Liver (tissue), 9 donors: ENCODE data around the gene RBM48. TPM values are rescaled to one million over a fixed set of nuclear protein-coding genes. Genes with fewer than 3 reads are reported as not detected.
"Not testable (repeated sequence)": the region's sequence is repeated elsewhere in the genome, so short reads cannot be mapped to it uniquely, and the experiment has no call there.

Experiments
- DNase-seq: peaks from one replicate; pipeline ENCODE4 v3.0.0-alpha.2; 2017; ENCODE audit warnings: low spot score
- H3K27ac ChIP-seq, 2 donors: one replicate each; pipeline ENCODE4 v1.7.0; 2013; ENCODE audit warnings: inconsistent platforms in 2 of 2, low read length in 2 of 2, control low read depth in 1 of 2, low read depth in 1 of 2, mild to moderate bottlenecking in 1 of 2
- H3K27me3 ChIP-seq, 4 donors: one replicate each; pipeline versions ENCODE4 v1.6.1 to v1.7.0; 2013; ENCODE audit warnings: low read length in 3 of 4, inconsistent platforms in 1 of 4, mild to moderate bottlenecking in 1 of 4, moderate library complexity in 1 of 4; ENCODE audit not compliant: control insufficient read depth in 4 of 4, insufficient read depth in 4 of 4
- H3K36me3 ChIP-seq, 4 donors: one replicate each; pipeline versions ENCODE4 v1.6.1 to v1.7.0; 2013; ENCODE audit warnings: low read length in 3 of 4, mild to moderate bottlenecking in 3 of 4, low read depth in 1 of 4, moderate library complexity in 1 of 4; ENCODE audit not compliant: control insufficient read depth in 4 of 4, insufficient read depth in 3 of 4
- H3K4me1 ChIP-seq, 4 donors: one replicate each; pipeline versions ENCODE4 v1.6.1 to v1.7.0; 2013; ENCODE audit warnings: low read length in 3 of 4, mild to moderate bottlenecking in 3 of 4, moderate library complexity in 1 of 4; ENCODE audit not compliant: control insufficient read depth in 4 of 4, insufficient read depth in 4 of 4
- H3K4me3 ChIP-seq, 3 donors: one replicate each; pipeline versions ENCODE4 v1.6.1 to v1.7.0; 2013; ENCODE audit warnings: low read length in 3 of 3, control low read depth in 1 of 3, low read depth in 1 of 3, mild to moderate bottlenecking in 1 of 3
- H3K9ac ChIP-seq, 2 donors: one replicate each; pipeline ENCODE4 v1.7.0; 2013; ENCODE audit warnings: low read length in 2 of 2, mild to moderate bottlenecking in 2 of 2, moderate library complexity in 2 of 2, control low read depth in 1 of 2, low read depth in 1 of 2
- H3K9me3 ChIP-seq, 4 donors: one replicate each; pipeline versions ENCODE4 v1.6.1 to v1.7.0; 2013; ENCODE audit warnings: low read length in 3 of 4; ENCODE audit not compliant: control insufficient read depth in 4 of 4
- ATF3 ChIP-seq: IDR thresholded peaks from 2 replicates; pipeline ENCODE4 v1.6.1; 2016; ENCODE audit warnings: antibody characterized with exemption
- EGR1 ChIP-seq, 2 donors: IDR thresholded peaks; 2 replicates each; pipeline ENCODE4 v1.6.1; 2016 to 2018; ENCODE audit warnings: antibody characterized with exemption in 2 of 2, low read depth in 2 of 2
- FOXA1 ChIP-seq: IDR thresholded peaks from 2 replicates; pipeline ENCODE4 v1.6.1; 2016; ENCODE audit warnings: antibody characterized with exemption
- FOXA2 ChIP-seq: IDR thresholded peaks from 2 replicates; pipeline ENCODE4 v1.6.1; 2016; ENCODE audit warnings: antibody characterized with exemption
- GABPA ChIP-seq, 2 donors: IDR thresholded peaks in 1 of 2; conservative IDR thresholded peaks in 1 of 2; 2 replicates each; pipeline ENCODE4 v1.6.1; 2016; ENCODE audit warnings: antibody characterized with exemption in 2 of 2, mild to moderate bottlenecking in 1 of 2, moderate library complexity in 1 of 2
- HNF4A ChIP-seq, 2 donors: conservative IDR thresholded peaks; 2 replicates each; pipeline ENCODE4 v1.6.1; 2016; ENCODE audit warnings: antibody characterized with exemption in 2 of 2, mild to moderate bottlenecking in 2 of 2
- HNF4G ChIP-seq: IDR thresholded peaks from 2 replicates; pipeline ENCODE4 v1.6.1; 2016; ENCODE audit warnings: antibody characterized with exemption
- JUND ChIP-seq, 2 donors: IDR thresholded peaks; 2 replicates each; pipeline ENCODE4 v1.6.1; 2016; ENCODE audit warnings: antibody characterized with exemption in 2 of 2
- MAX ChIP-seq: IDR thresholded peaks from 2 replicates; pipeline ENCODE4 v1.6.1; 2016; ENCODE audit warnings: antibody characterized with exemption
- NR2F2 ChIP-seq: IDR thresholded peaks from 2 replicates; pipeline ENCODE4 v1.6.1; 2016; ENCODE audit warnings: antibody characterized with exemption
- RAD21 ChIP-seq, 2 donors: IDR thresholded peaks; 2 replicates each; pipeline ENCODE4 v1.6.1; 2016; ENCODE audit warnings: antibody characterized with exemption in 2 of 2, mild to moderate bottlenecking in 2 of 2
- REST ChIP-seq: IDR thresholded peaks from 2 replicates; pipeline ENCODE4 v1.6.1; 2016; ENCODE audit warnings: antibody characterized with exemption, mild to moderate bottlenecking
- RXRA ChIP-seq, 2 donors: IDR thresholded peaks; 2 replicates each; pipeline ENCODE4 v1.6.1; 2017 to 2018; ENCODE audit warnings: antibody characterized with exemption in 2 of 2, mild to moderate bottlenecking in 1 of 2
- SP1 ChIP-seq: IDR thresholded peaks from 2 replicates; pipeline ENCODE4 v1.6.1; 2018; ENCODE audit warnings: antibody characterized with exemption, mild to moderate bottlenecking
- TAF1 ChIP-seq: conservative IDR thresholded peaks from 2 replicates; pipeline ENCODE4 v1.6.1; 2016; ENCODE audit warnings: antibody characterized with exemption, mild to moderate bottlenecking
- YY1 ChIP-seq: IDR thresholded peaks from 2 replicates; pipeline ENCODE4 v1.6.1; 2016; ENCODE audit warnings: antibody characterized with exemption, mild to moderate bottlenecking
- ZBTB33 ChIP-seq: IDR thresholded peaks from 2 replicates; pipeline ENCODE4 v1.6.1; 2016; ENCODE audit warnings: antibody characterized with exemption
- whole genome bisulfite sequencing: extraction: QIAGEN DNeasy Blood & Tissue Kit; methylation state at CpG from one replicate; pipeline ENCODE4 v1.1.7; 2013; 5-methylcytosine and 5-hydroxymethylcytosine counted together
- polyA plus RNA-seq, 2 donors: library from polyadenylated mRNA; stranded (reverse) in 1 of 2; unstranded in 1 of 2; fragments of 200-250 nt in 1 of 2; fragments of >200 nt in 1 of 2; fragmentation: Nextera tagmentation in 1 of 2; extraction: Ambion mirVana in 1 of 2; gene quantifications; one replicate each; pipeline versions ENCODE4 v1.2.1 to v1.2.3, GENCODE V29; 2013 to 2015
- total RNA-seq, 2 donors: library from RNA; depleted of rRNA; stranded (reverse); fragments of >200 nt; gene quantifications; one replicate each; pipeline ENCODE4 v1.2.3, GENCODE V29; 2014
- TF ChIP-seq, protein P1 (sequence below): fragments of 150-350 bp; IDR thresholded peaks from 2 replicates; pipeline ENCODE4 v1.5.1; 2017; ENCODE audit warnings: improper control_type of control experiment, low read depth, low read length; ENCODE audit not compliant: missing input control
- donor health status: healthy.
- donor health status: healthy.
- donor health status: healthy.
- donor health status: healthy.
- donor health status: healthy.

RBM48 gene
- 1 to 10 TPM; 8.5 to 9.7 TPM for total RNA-seq
- 1 to 10 TPM; 3.3 to 5.2 TPM for polyA plus RNA-seq

- no peaks in the 10 kb centered on the region for H3K9me3 ChIP-seq
- H3K9ac ChIP-seq: peak within 1 kb of the TSS; percentile 90 to 93
- TF ChIP-seq JUND (IDR thresholded peaks at IDR 0.05): peak in 1 of 2 donors; percentile 36
- TF ChIP-seq ZBTB33: peak; percentile 58
- TF ChIP-seq MAX: peak; percentile 59
- TF ChIP-seq FOXA2: no peak
- TF ChIP-seq HNF4G: no peak
- peak; percentile 68 to 96 for TF ChIP-seq GABPA (IDR thresholded peaks at IDR 0.05 in 1 of 2, conservative IDR thresholded peaks at IDR 0.05 in 1 of 2)
- TF ChIP-seq RXRA (IDR thresholded peaks at IDR 0.05): peak; percentile 22 to 50
- peak; percentile 59 for TF ChIP-seq ATF3
- peak; percentile 42 to 49 for TF ChIP-seq RAD21 (IDR thresholded peaks at IDR 0.05)
- peak; percentile 71 for TF ChIP-seq TAF1
- peak; percentile 100 for TF ChIP-seq YY1
- TF ChIP-seq, protein P1, sequence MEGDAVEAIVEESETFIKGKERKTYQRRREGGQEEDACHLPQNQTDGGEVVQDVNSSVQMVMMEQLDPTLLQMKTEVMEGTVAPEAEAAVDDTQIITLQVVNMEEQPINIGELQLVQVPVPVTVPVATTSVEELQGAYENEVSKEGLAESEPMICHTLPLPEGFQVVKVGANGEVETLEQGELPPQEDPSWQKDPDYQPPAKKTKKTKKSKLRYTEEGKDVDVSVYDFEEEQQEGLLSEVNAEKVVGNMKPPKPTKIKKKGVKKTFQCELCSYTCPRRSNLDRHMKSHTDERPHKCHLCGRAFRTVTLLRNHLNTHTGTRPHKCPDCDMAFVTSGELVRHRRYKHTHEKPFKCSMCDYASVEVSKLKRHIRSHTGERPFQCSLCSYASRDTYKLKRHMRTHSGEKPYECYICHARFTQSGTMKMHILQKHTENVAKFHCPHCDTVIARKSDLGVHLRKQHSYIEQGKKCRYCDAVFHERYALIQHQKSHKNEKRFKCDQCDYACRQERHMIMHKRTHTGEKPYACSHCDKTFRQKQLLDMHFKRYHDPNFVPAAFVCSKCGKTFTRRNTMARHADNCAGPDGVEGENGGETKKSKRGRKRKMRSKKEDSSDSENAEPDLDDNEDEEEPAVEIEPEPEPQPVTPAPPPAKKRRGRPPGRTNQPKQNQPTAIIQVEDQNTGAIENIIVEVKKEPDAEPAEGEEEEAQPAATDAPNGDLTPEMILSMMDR: peak; percentile 46
- peak; percentile 85 for TF ChIP-seq SP1
- TF ChIP-seq FOXA1: peak; percentile 25
- TF ChIP-seq REST: no peak
- TF ChIP-seq NR2F2: no peak
- peak; percentile 30 to 35 for TF ChIP-seq HNF4A (conservative IDR thresholded peaks at IDR 0.05)
- TF ChIP-seq EGR1 (IDR thresholded peaks at IDR 0.05; ENCODE audit: low read depth in 2 of 2): peak in 1 of 2 donors; percentile 68
- under 1% methylated on average over 79 of the region's 79 CpGs for WGBS
- H3K27ac ChIP-seq: peak within 1 kb of the TSS; percentile 84 to 86
- H3K36me3 ChIP-seq: peaks cover 5 to 23% (median 19%) of the 10 kb centered on the region in 4 donors
- no peaks in the 10 kb centered on the region for H3K27me3 ChIP-seq
- peak within 1 kb of the TSS; percentile 73 to 98 (median 98) for H3K4me3 ChIP-seq
- peak; percentile 97 for DNase-seq
- peaks cover 2 to 20% (median 16%) of the 10 kb centered on the region in 4 donors for H3K4me1 ChIP-seq
Observed at GRCh38 chr7:92528188-92528957, at the start of gene RBM48, which contains the start of gene PEX1. Gene RBM48 (plus strand): TSS chr7:92528795. CDS start chr7:92528814, 19 bp downstream. Gene PEX1 (minus strand): TSS chr7:92528520. CDS start chr7:92528435, 85 bp downstream.

DNA sequence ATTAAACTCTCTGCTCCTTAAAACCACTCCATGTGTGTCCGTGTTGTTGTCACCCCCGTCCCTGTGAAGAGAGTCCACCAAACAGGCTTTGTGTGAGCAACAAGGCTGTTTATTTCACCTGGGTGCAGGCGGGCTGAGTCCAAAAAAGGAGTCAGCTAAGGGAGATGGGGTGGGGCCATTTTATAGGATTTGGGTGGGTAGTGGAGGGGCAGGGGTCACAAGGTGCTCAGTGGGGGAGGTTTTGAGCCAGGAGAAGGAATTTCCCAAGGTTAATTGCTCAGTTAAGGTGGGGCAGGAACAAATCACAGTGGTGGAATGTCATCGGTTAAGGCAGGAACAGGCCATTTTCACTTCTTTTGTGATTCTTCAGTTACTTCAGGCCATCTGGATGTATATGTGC lies 49.4 kb upstream of the RBM48 start:
- DNase-seq: not testable (repeated sequence)

GRCh38 chr7:92483624-92484023 lies 45.0 kb upstream of the RBM48 start:
- not testable (repeated sequence) for H3K27ac ChIP-seq, H3K4me3 ChIP-seq, H3K27me3 ChIP-seq, H3K4me1 ChIP-seq, H3K9ac ChIP-seq, H3K9me3 ChIP-seq, DNase-seq
- H3K36me3 ChIP-seq: peaks cover 4 to 18% (median 13%) of the 10 kb centered on the region in 4 donors
- 87% methylated on average over 6 of the region's 6 CpGs for whole genome bisulfite sequencing

More for the DNA sequence above, 49.4 kb upstream of the RBM48 start:
- WGBS: 95% methylated on average over 4 of the region's 4 CpGs
- not testable (repeated sequence) for H3K27me3 ChIP-seq, H3K9ac ChIP-seq, H3K9me3 ChIP-seq, H3K36me3 ChIP-seq, H3K27ac ChIP-seq, H3K4me1 ChIP-seq, H3K4me3 ChIP-seq
